CD8-positive, alpha-beta memory T cell (primary cell): ENCODE measurements around the gene CDC14B. TPM values are rescaled to one million over a fixed set of nuclear protein-coding genes. Genes with fewer than 3 reads are reported as not detected.
A peak's percentile ranks its signal among the peaks of the same experiment; 100 is the strongest.
"Not testable (repeated sequence)": the region's sequence is repeated elsewhere in the genome, so short reads cannot be mapped to it uniquely, and the experiment has no call there.

Experiments used
- CTCF ChIA-PET: fragments of 350-600 bp; sonication (Branson Sonifier 250); formaldehyde crosslinking; loops from one replicate; lab custom pipeline; 2021; ENCODE audit warnings: antibody characterized with exemption; lab: Charles Lee
- POLR2A ChIA-PET: fragments of 350-600 bp; sonication (Branson Sonifier 250); formaldehyde crosslinking; loops from one replicate; lab custom pipeline; 2021; ENCODE audit warnings: antibody characterized with exemption; lab: Charles Lee
- DNase-seq, 5 donors: peaks; one replicate each; pipeline versions ENCODE4 v3.0.0 to v3.0.0-alpha.2; 2020 to 2022; ENCODE audit warnings: mixed read lengths in 1 of 5
- H3K27ac ChIP-seq: one replicate; pipeline ENCODE4 v1.7.0; 2013; ENCODE audit warnings: low read depth, mild to moderate bottlenecking, low read length, moderate library complexity
- H3K27me3 ChIP-seq: 2 replicates; pipeline ENCODE4 v1.7.0; 2013; ENCODE audit warnings: low read length, mild to moderate bottlenecking; ENCODE audit not compliant: insufficient read depth, poor library complexity, severe bottlenecking
- H3K36me3 ChIP-seq: 2 replicates; pipeline ENCODE4 v1.7.0; 2013; ENCODE audit warnings: mild to moderate bottlenecking, low read length, moderate library complexity; ENCODE audit not compliant: insufficient read depth
- H3K4me1 ChIP-seq: 2 replicates; pipeline ENCODE4 v1.7.0; 2013; ENCODE audit warnings: mild to moderate bottlenecking, low read length, moderate library complexity; ENCODE audit not compliant: insufficient read depth
- H3K4me3 ChIP-seq: 2 replicates; pipeline ENCODE4 v1.7.0; 2013; ENCODE audit warnings: mild to moderate bottlenecking, low read length
- H3K9me3 ChIP-seq: 2 replicates; pipeline ENCODE4 v1.7.0; 2013; ENCODE audit warnings: mild to moderate bottlenecking, low read length
- H3K27ac Mint-ChIP-seq, 8 donors: one replicate each; pipeline ENCODE4 v1.8.0; 2020 to 2021; ENCODE audit warnings: mixed read lengths in 8 of 8, mild to moderate bottlenecking in 6 of 8, inconsistent platforms in 3 of 8, moderate library complexity in 3 of 8
- H3K27me3 Mint-ChIP-seq, 2 donors: one replicate each; pipeline ENCODE4 v1.8.0; 2020 to 2021; ENCODE audit warnings: mixed read lengths in 2 of 2, mild to moderate bottlenecking in 1 of 2, moderate library complexity in 1 of 2
- H3K36me3 Mint-ChIP-seq, 3 donors: one replicate each; pipeline ENCODE4 v1.8.0; 2020 to 2021; ENCODE audit warnings: mixed read lengths in 3 of 3, inconsistent platforms in 1 of 3, mild to moderate bottlenecking in 1 of 3
- H3K4me1 Mint-ChIP-seq, 3 donors: one replicate each; pipeline ENCODE4 v1.8.0; 2020 to 2021; ENCODE audit warnings: mixed read lengths in 3 of 3, inconsistent platforms in 1 of 3, mild to moderate bottlenecking in 1 of 3
- H3K4me3 Mint-ChIP-seq, 7 donors: one replicate each; pipeline ENCODE4 v1.8.0; 2020 to 2021; ENCODE audit warnings: mixed read lengths in 7 of 7, mild to moderate bottlenecking in 6 of 7, moderate library complexity in 4 of 7, inconsistent platforms in 2 of 7
- H3K9me3 Mint-ChIP-seq, 5 donors: one replicate each; pipeline ENCODE4 v1.8.0; 2020 to 2022; ENCODE audit warnings: mixed read lengths in 5 of 5, mild to moderate bottlenecking in 3 of 5, moderate library complexity in 2 of 5, inconsistent platforms in 1 of 5
- polyA plus RNA-seq: library from polyadenylated mRNA; unstranded; fragments of 300-500 nt; fragmentation: Illumina TruSeq; gene quantifications from one replicate; pipeline ENCODE4 v1.2.3, GENCODE V29; 2021
- total RNA-seq, 2 experiments: library from RNA; stranded (reverse); gene quantifications; one replicate each; pipeline ENCODE4 v1.2.3, GENCODE V29; 2021

CDC14B gene
- total RNA-seq (1 to 10 TPM; 4.6 to 6.3 TPM), polyA plus RNA-seq (8.2 TPM)

- H3K9me3 Mint-ChIP-seq, result no peaks in the 10 kb centered on the region
Observed at GRCh38 chr9:96619491-96620180, at the start of gene CDC14B. TSS of gene CDC14B (minus strand) at chr9:96619843. CDS start at chr9:96619378, 465 bp downstream.

GRCh38 chr9:96668868-96669534 is 49.4 kb upstream of the CDC14B start:
- CTCF ChIA-PET, result no interaction called here
- H3K4me1 ChIP-seq, result no peaks in the 10 kb centered on the region
- no peaks in the 10 kb centered on the region for H3K27me3 ChIP-seq
- no peaks in the 10 kb centered on the region for H3K36me3 Mint-ChIP-seq
- H3K36me3 ChIP-seq, result no peaks in the 10 kb centered on the region
- H3K27ac ChIP-seq, result no peak overlapping the region
- H3K4me1 Mint-ChIP-seq, result no peaks in the 10 kb centered on the region
- no peaks in the 10 kb centered on the region for H3K9me3 Mint-ChIP-seq
- H3K4me3 Mint-ChIP-seq, result no peak overlapping the region
- no peak overlapping the region for H3K4me3 ChIP-seq
- H3K27ac Mint-ChIP-seq, result no peak overlapping the region
- POLR2A ChIA-PET, result no interaction called here
- no peak for DNase-seq
- H3K9me3 ChIP-seq, result no peaks in the 10 kb centered on the region
- H3K27me3 Mint-ChIP-seq, result peaks cover 18 to 30% of the 10 kb centered on the region in 2 donors

More at GRCh38 chr9:96619491-96620180, at the start of gene CDC14B:
- Histone ChIP-seq H3K4me1 (no peaks in the 10 kb centered on the region), H3K4me3 (no peak within 1 kb of the TSS), H3K36me3 (no peaks in the 10 kb centered on the region), H3K27ac (no peak within 1 kb of the TSS), H3K27me3 (peaks cover 21% of the 10 kb centered on the region), H3K9me3 (no peaks in the 10 kb centered on the region)
- POLR2A ChIA-PET, result interaction anchor here (0.8 kb wide), 1 partner anchor 159 kb away, joined by 3 read pairs; no protein-coding TSS in a partner anchor
- peaks cover 0 to 4% (median 0%) of the 10 kb centered on the region in 3 donors for H3K36me3 Mint-ChIP-seq
- H3K4me1 Mint-ChIP-seq, result peaks cover 2 to 13% (median 12%) of the 10 kb centered on the region in 3 donors
- H3K27me3 Mint-ChIP-seq, result peaks cover 28 to 64% of the 10 kb centered on the region in 2 donors
- peak within 1 kb of the TSS in 2 of 8 donors; percentile 24 to 42 for H3K27ac Mint-ChIP-seq
- CTCF ChIA-PET, result no interaction called here
- DNase-seq, result peak; percentile 35 to 76 (median 53)
- H3K4me3 Mint-ChIP-seq, result peak within 1 kb of the TSS; percentile 69 to 87 (median 77)

DNA sequence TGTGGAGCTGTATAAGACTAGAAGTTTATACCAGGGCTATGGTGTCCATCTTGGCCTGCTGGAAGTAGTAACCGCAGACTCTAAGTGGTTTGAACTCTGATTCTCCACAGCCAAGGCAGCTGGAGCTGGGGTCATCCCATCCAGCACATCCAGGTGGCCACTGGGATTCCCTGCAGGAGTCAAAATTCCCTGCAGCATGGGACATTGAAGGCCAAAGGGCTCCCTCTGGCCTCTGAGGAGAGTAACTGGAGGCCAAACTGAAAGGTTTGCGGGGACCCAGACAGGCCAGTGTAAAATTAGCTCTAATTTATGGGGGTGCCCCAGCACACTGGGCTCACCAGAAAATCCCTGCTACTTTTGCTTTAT is 47.7 kb upstream of the CDC14B start:
- no peaks in the 10 kb centered on the region for H3K36me3 ChIP-seq
- ChIA-PET POLR2A (no interaction called here), CTCF (interaction anchor here (1.6 kb wide), 2 partner anchors 9 to 340 kb away, joined by 5 to 9 read pairs; no protein-coding TSS in a partner anchor)
- no peak overlapping the region for H3K4me3 Mint-ChIP-seq
- H3K9me3 Mint-ChIP-seq, result no peaks in the 10 kb centered on the region
- peaks cover 14 to 29% of the 10 kb centered on the region in 2 donors for H3K27me3 Mint-ChIP-seq
- H3K27me3 ChIP-seq, result no peaks in the 10 kb centered on the region
- no peaks in the 10 kb centered on the region for H3K36me3 Mint-ChIP-seq
- H3K4me1 ChIP-seq, result no peaks in the 10 kb centered on the region
- DNase-seq, result no peak
- H3K9me3 ChIP-seq, result no peaks in the 10 kb centered on the region
- no peak overlapping the region for H3K27ac Mint-ChIP-seq
- H3K4me3 ChIP-seq, result no peak overlapping the region
- no peaks in the 10 kb centered on the region for H3K4me1 Mint-ChIP-seq
- H3K27ac ChIP-seq, result no peak overlapping the region

GRCh38 chr9:96666653-96667362 is 47.2 kb upstream of the CDC14B start:
- H3K9me3 Mint-ChIP-seq, result not testable (repeated sequence)
- DNase-seq, result peak in 2 of 5 donors; percentile 13 to 34

DNA sequence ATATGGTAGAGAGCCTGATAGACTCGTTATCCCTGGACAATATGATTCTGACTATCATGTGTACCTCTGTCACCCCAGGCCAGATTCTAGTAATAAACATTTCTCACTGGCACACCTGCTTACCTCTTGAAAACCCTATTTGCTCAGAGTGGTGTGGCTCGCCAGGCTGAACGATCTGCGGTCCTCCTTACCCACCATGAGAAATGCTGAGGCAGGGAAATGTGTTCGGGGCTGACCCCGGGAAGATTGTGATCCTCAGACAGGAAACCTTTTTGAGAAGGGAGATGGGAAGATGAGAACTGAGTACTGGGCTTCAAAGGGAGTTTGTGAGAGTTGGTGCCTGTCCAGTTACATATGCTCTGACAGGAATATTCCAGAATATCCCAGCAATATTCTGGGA is 46.1 kb upstream of the CDC14B start:
- Histone ChIP-seq H3K36me3 (no peaks in the 10 kb centered on the region), H3K27ac (no peak overlapping the region), H3K27me3 (no peaks in the 10 kb centered on the region), H3K9me3 (no peaks in the 10 kb centered on the region), H3K4me1 (no peaks in the 10 kb centered on the region), H3K4me3 (no peak overlapping the region)
- no peaks in the 10 kb centered on the region for H3K9me3 Mint-ChIP-seq
- H3K4me1 Mint-ChIP-seq, result no peaks in the 10 kb centered on the region
- no peaks in the 10 kb centered on the region for H3K36me3 Mint-ChIP-seq
- no peak for DNase-seq
- no peak overlapping the region for H3K4me3 Mint-ChIP-seq
- peaks cover 8 to 22% of the 10 kb centered on the region in 2 donors for H3K27me3 Mint-ChIP-seq
- ChIA-PET CTCF (interaction anchor here (1.1 to 1.6 kb wide), 2 partner anchors 11 to 349 kb away, joined by 4 to 5 read pairs; no protein-coding TSS in a partner anchor), POLR2A (no interaction called here)
- H3K27ac Mint-ChIP-seq, result peak overlapping the region in 1 of 8 donors; percentile 22

More at GRCh38 chr9:96666653-96667362, 47.2 kb upstream of the CDC14B start:
- ChIA-PET POLR2A (interaction anchor here (0.7 kb wide), 2 partner anchors 140 to 207 kb away, joined by 3 to 4 read pairs; no protein-coding TSS in a partner anchor), CTCF (interaction anchor here (0.7 to 1.6 kb wide), 5 partner anchors 9 to 435 kb away, joined by 3 to 9 read pairs (median 3); no protein-coding TSS in a partner anchor)
- H3K9me3 ChIP-seq, H3K4me3 Mint-ChIP-seq, H3K27ac ChIP-seq, H3K27me3 ChIP-seq, H3K4me3 ChIP-seq, H3K36me3 ChIP-seq, H3K36me3 Mint-ChIP-seq, H3K4me1 Mint-ChIP-seq, H3K4me1 ChIP-seq, H3K27ac Mint-ChIP-seq: not testable (repeated sequence)
- peaks cover 14 to 24% of the 10 kb centered on the region in 2 donors for H3K27me3 Mint-ChIP-seq

DNA sequence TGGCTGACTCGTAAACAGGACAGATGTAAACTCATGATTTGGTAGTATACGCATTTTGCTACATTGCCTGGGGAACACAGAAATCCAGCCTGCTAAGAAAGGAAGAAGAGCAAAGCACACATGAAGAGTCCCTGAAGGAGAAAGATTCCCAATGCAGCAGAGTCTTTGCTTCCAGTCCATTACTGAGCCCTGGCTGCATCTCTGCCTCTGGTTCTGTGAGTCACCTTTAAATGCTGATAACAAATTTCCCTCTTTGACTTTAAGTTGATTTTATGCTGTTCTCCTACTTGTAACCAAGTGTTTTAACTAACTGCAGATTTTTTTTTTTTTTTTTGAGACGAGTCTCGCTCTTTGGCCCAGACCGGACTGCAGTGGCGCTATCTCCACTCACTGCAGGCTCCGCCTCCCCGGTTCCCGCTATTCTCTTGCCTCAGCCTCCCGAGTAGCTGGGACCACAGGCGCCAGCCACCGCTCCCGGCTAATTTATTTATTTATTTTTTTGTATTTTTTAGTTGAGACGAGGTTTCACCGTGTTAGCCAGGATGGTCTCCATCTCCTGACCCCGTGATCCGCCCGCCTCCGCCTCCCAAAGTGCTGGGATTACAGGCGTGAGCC is 44.0 kb upstream of the CDC14B start:
- ChIA-PET CTCF (no interaction called here), POLR2A (interaction anchor here (0.6 kb wide), 1 partner anchor 634 kb away, joined by 4 read pairs; no protein-coding TSS in a partner anchor)
- Mint-ChIP-seq H3K27me3 (peaks cover 9 to 19% of the 10 kb centered on the region in 2 donors), H3K4me1 (no peaks in the 10 kb centered on the region), H3K9me3 (no peaks in the 10 kb centered on the region), H3K27ac (no peak overlapping the region), H3K36me3 (no peaks in the 10 kb centered on the region), H3K4me3 (no peak overlapping the region)
- no peak for DNase-seq
- Histone ChIP-seq H3K27ac (no peak overlapping the region), H3K36me3 (no peaks in the 10 kb centered on the region), H3K27me3 (no peaks in the 10 kb centered on the region), H3K4me1 (no peaks in the 10 kb centered on the region), H3K4me3 (no peak overlapping the region), H3K9me3 (no peaks in the 10 kb centered on the region)

DNA sequence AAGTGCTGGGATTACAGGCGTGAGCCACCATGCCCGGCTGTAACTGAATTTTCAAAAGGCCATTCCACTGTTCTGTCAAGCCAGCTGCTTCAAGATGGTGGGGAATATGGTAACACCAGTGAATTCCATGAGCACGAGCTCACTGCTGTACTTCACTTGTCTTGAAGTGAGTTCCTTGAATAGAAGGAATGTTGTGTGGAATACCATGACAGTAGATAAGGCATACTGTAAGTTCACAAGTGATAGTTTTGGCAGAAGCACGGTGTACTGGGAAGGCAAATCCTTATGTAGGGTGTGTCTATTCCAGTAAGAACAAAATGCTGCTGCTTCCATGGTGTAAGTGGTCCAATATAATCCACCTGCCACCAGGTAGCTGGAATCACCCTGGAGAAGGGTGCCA is 42.1 kb upstream of the CDC14B start:
- Mint-ChIP-seq H3K4me3 (no peak overlapping the region), H3K36me3 (no peaks in the 10 kb centered on the region), H3K27me3 (peaks cover 9 to 19% of the 10 kb centered on the region in 2 donors), H3K27ac (no peak overlapping the region), H3K4me1 (peaks cover 3 to 5% (median 5%) of the 10 kb centered on the region in 3 donors), H3K9me3 (no peaks in the 10 kb centered on the region)
- H3K4me3 ChIP-seq, result no peak overlapping the region
- H3K4me1 ChIP-seq, result no peaks in the 10 kb centered on the region
- no peak overlapping the region for H3K27ac ChIP-seq
- no peaks in the 10 kb centered on the region for H3K27me3 ChIP-seq
- H3K36me3 ChIP-seq, result no peaks in the 10 kb centered on the region
- DNase-seq, result no peak
- ChIA-PET POLR2A (no interaction called here), CTCF (no interaction called here)
- H3K9me3 ChIP-seq, result no peaks in the 10 kb centered on the region
